ENCODE measurements around the gene KRT79. TPM values are rescaled to one million over a fixed set of nuclear protein-coding genes. Genes with fewer than 3 reads are reported as not detected.

The KRT79 gene
- total and polyA plus RNA-seq, 2 of the 8 experiments (the other 6 are each of a cell fraction or from before 2014, with no cell fraction given): not detected

- no peak overlapping the region for H2AK5ac ChIP-seq (ENCODE audit: low read depth, low read length)
- ChIA-PET POLR2A (ENCODE audit: partially characterized antibody) (no interaction called here), CTCF (ENCODE audit: partially characterized antibody) (no interaction called here)
- H3K9me3 ChIP-seq (ENCODE audit: insufficient read depth in 2 of 2, low read depth in 1 of 2, low read length in 1 of 2): no peaks in the 10 kb centered on the region
- no peak overlapping the region for H2BK120ac ChIP-seq (replicated peaks; ENCODE audit: low read depth, low read length)
- H3K27me3 ChIP-seq (replicated peaks in 1 of 4; ENCODE audit: control insufficient read depth in 3 of 4, extremely low read depth in 1 of 4, insufficient read depth in 3 of 4, low read length in 3 of 4): no peaks in the 10 kb centered on the region
- H2BK5ac ChIP-seq (ENCODE audit: low read depth, low read length): no peak overlapping the region
- no peaks in the 10 kb centered on the region for H3K4me1 ChIP-seq (replicated peaks in 1 of 4; ENCODE audit: control insufficient read depth in 3 of 4, insufficient read depth in 4 of 4, low read length in 3 of 4)
- no peak overlapping the region for H4K8ac ChIP-seq (ENCODE audit: extremely low read depth, insufficient read depth, low read length)
- H2BK15ac ChIP-seq (ENCODE audit: low read length): no peak overlapping the region
- no peak overlapping the region for H4K91ac ChIP-seq (replicated peaks; ENCODE audit: insufficient read length, low read length)
- no peaks in the 10 kb centered on the region for H3K79me2 ChIP-seq (ENCODE audit: control insufficient read depth in 1 of 2, insufficient read depth in 2 of 2, low read length in 2 of 2)
- no peaks in the 10 kb centered on the region for H3K79me1 ChIP-seq (ENCODE audit: low read depth, low read length)
- H3K23ac ChIP-seq (ENCODE audit: insufficient read length): no peak overlapping the region
- WGBS, 2 experiments (ENCODE audit: extremely low coverage in 1 of 2, insufficient coverage in 1 of 2, insufficient read length in 1 of 2, insufficient replicate concordance in 2 of 2, low coverage in 1 of 2, low lambda C conversion rate in 2 of 2, missing lambda C conversion rate in 1 of 2): 76% methylated on average over 4 of the region's 4 CpGs; no CpG with 5 or more reads in 1 of the 2 experiments
- no peak overlapping the region for H3K4me2 ChIP-seq (ENCODE audit: insufficient read depth in 1 of 2, low read depth in 2 of 2, low read length in 2 of 2)
- H3K36me3 ChIP-seq (ENCODE audit: control insufficient read depth in 2 of 4, insufficient read depth in 4 of 4, low read length in 3 of 4): no peaks in the 10 kb centered on the region
- H2BK12ac ChIP-seq (ENCODE audit: low read depth, low read length): no peak overlapping the region
- H4K5ac ChIP-seq (ENCODE audit: insufficient read length, low read depth, low read length): no peak overlapping the region
- no peak overlapping the region for H3K4me3 ChIP-seq (ENCODE audit: extremely low read depth in 1 of 4, insufficient read depth in 2 of 4, low read depth in 3 of 4, low read length in 4 of 4)
- no peak overlapping the region for H3K56ac ChIP-seq (replicated peaks; ENCODE audit: insufficient read length, low read depth, low read length)
- DNase-seq (ENCODE audit: low read depth in 1 of 2, low spot score in 2 of 2): no peak
- no peak overlapping the region for H3K4ac ChIP-seq (replicated peaks; ENCODE audit: insufficient read length, low read depth, low read length)
- no peak overlapping the region for H3K18ac ChIP-seq (ENCODE audit: extremely low read depth, low read length)
- H3K23me2 ChIP-seq (ENCODE audit: low read depth, low read length): no peaks in the 10 kb centered on the region
- no peak overlapping the region for H3K27ac ChIP-seq (ENCODE audit: low read depth, low read length)
- H4K20me1 ChIP-seq (replicated peaks in 1 of 2; ENCODE audit: control insufficient read depth in 1 of 2, insufficient read depth in 2 of 2, low read length in 2 of 2): no peaks in the 10 kb centered on the region
- H3K14ac ChIP-seq (ENCODE audit: insufficient read length): no peak overlapping the region
- H2AFZ ChIP-seq (ENCODE audit: low read length): no peak overlapping the region
- no peak overlapping the region for H2BK20ac ChIP-seq (ENCODE audit: low read length)
- no peak for FAIRE-seq
- no peak overlapping the region for H3K9ac ChIP-seq (replicated peaks in 1 of 4; ENCODE audit: extremely low read depth in 1 of 4, low read depth in 3 of 4, low read length in 3 of 4)
- no peak for TF ChIP-seq RNF2 (IDR thresholded peaks at IDR 0.05; ENCODE audit: borderline replicate concordance, low read depth, low read length, missing control alignments, poor library complexity, severe bottlenecking)
- TF ChIP-seq TCF12 (IDR thresholded peaks at IDR 0.05; ENCODE audit: low read depth, low read length): no peak
- no peak for TF ChIP-seq EP300 (IDR thresholded peaks at IDR 0.05; ENCODE audit: borderline replicate concordance in 1 of 2, low read depth in 2 of 2, low read length in 2 of 2)
- no peak for TF ChIP-seq SIX5 (IDR thresholded peaks at IDR 0.05; ENCODE audit: low read depth, low read length)
- no peak for TF ChIP-seq RXRA (IDR thresholded peaks at IDR 0.05; ENCODE audit: insufficient read depth, low read depth, low read length)
- TF ChIP-seq SRF (IDR thresholded peaks at IDR 0.05; ENCODE audit: low read depth, low read length): no peak
- TF ChIP-seq KDM1A (IDR thresholded peaks at IDR 0.05; ENCODE audit: borderline replicate concordance, low read length): no peak
- no peak for TF ChIP-seq E2F6 (IDR thresholded peaks at IDR 0.05)
- TF ChIP-seq NANOG (IDR thresholded peaks at IDR 0.05; ENCODE audit: insufficient read depth, low read depth, low read length, poor library complexity, severe bottlenecking): no peak
- no peak for TF ChIP-seq HDAC6 (IDR thresholded peaks at IDR 0.05; ENCODE audit: low read depth, low read length)
- no peak for TF ChIP-seq RFX5 (IDR thresholded peaks at IDR 0.05; ENCODE audit: borderline replicate concordance, low read depth, low read length)
- TF ChIP-seq MAX (IDR thresholded peaks at IDR 0.05): no peak
Measured at GRCh38 chr12:52815161-52815560, 18.9 kb downstream of the KRT79 start.

Measured in H1 (cell line).